ENCODE results near the gene RASGRF1. TPM values are rescaled to one million over a fixed set of nuclear protein-coding genes. Genes with fewer than 3 reads are reported as not detected.

Gene RASGRF1
- total and polyA plus RNA-seq, 2 donors (not counting 1 experiment from before 2014, with no cell fraction given) = 1.0 to 9.4 TPM

DNA sequence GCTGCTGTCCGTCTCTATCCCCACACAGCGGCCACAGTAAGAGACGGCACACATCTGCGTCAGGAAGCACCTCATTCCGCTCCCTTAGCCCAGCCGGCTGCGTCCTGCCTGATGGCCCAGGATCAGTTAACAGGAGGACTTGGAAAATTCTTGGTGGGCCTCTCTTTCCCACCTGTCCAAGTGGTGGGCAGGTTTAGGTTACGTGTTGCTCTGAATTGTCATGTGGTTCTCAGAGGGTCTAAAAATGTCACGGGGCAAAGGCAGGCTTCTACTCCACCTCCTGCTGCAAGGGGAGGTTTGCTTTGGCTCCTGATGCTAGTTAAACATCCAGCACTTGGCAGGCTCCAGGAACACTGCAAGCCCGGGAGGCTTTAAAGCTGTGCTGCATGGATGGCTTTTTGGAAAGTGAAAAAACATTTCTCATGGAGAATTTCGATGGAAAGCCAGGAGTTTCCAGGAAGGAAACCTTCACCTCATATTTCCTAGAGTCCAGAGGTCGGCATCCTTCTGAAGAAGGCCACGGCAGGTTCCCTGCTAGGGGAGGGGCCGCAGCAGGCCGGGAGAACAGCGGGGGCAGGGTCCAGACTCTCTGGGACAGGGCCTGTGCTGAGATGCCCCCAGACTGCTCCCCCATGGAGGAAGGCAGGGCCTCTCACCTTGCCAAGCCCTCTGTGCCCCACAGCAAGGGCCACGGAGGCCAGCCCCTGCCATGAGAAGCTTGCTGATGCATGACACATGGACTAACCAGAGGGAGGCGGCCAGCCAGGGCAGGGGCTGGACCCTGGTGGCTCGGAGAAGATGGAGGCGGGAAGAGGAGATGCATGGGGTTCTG lies 156.5 kb downstream of the RASGRF1 start:
- ChIA-PET CTCF (interaction anchor here (3.0 kb wide), 1 partner anchor 91 kb away, joined by 10 read pairs; no protein-coding TSS in a partner anchor), POLR2A (no interaction called here)
- H3K9me3 Mint-ChIP-seq (ENCODE audit: insufficient read depth) = no peaks in the 10 kb centered on the region
- no peaks in the 10 kb centered on the region for H4K20me1 ChIP-seq (ENCODE audit: control insufficient read depth, insufficient read depth, low read length, poor library complexity, severe bottlenecking)
- no peaks in the 10 kb centered on the region for H3K27me3 ChIP-seq (replicated peaks in 1 of 4; ENCODE audit: control extremely low read depth in 1 of 4, control insufficient read depth in 3 of 4, insufficient read depth in 4 of 4, low read length in 3 of 4)
- 94% methylated on average over 15 of the region's 20 CpGs for WGBS (ENCODE audit: insufficient coverage)
- no peak overlapping the region for H3K4me3 Mint-ChIP-seq
- no peak overlapping the region for H2AFZ ChIP-seq (ENCODE audit: insufficient read depth, low read depth, low read length, poor library complexity, severe bottlenecking)
- H3K4me1 ChIP-seq (ENCODE audit: control insufficient read depth in 2 of 2, insufficient read depth in 2 of 2, low read length in 2 of 2) = peaks cover 35 to 37% of the 10 kb centered on the region in 2 donors
- peaks cover 0 to 76% of the 10 kb centered on the region in 2 experiments for H3K36me3 ChIP-seq (replicated peaks in 1 of 2; ENCODE audit: control extremely low read depth in 1 of 2, control insufficient read depth in 1 of 2, extremely low read depth in 1 of 2, insufficient read depth in 2 of 2, low read length in 1 of 2)
- H3K9ac ChIP-seq (ENCODE audit: low read length) = no peak overlapping the region
- peaks cover 0 to 4% (median 0%) of the 10 kb centered on the region in 3 donors for H3K9me3 ChIP-seq (ENCODE audit: control extremely low read depth in 1 of 3, control insufficient read depth in 2 of 3, insufficient read depth in 1 of 3, low read length in 2 of 3)
- intact Hi-C loops (cut with micrococcal nuclease) = no loop called here
- peaks cover 34% of the 10 kb centered on the region for H3K4me1 Mint-ChIP-seq
- no peak for ATAC-seq (ENCODE audit: low read depth)
- H3K79me2 ChIP-seq (ENCODE audit: control insufficient read depth, insufficient read depth, low read length) = peaks cover 17% of the 10 kb centered on the region
- no peak for TF ChIP-seq EZH2 (IDR thresholded peaks at IDR 0.05; ENCODE audit: borderline replicate concordance, insufficient read depth, low read depth, low read length, poor library complexity, severe bottlenecking)
- TF ChIP-seq, protein P1, sequence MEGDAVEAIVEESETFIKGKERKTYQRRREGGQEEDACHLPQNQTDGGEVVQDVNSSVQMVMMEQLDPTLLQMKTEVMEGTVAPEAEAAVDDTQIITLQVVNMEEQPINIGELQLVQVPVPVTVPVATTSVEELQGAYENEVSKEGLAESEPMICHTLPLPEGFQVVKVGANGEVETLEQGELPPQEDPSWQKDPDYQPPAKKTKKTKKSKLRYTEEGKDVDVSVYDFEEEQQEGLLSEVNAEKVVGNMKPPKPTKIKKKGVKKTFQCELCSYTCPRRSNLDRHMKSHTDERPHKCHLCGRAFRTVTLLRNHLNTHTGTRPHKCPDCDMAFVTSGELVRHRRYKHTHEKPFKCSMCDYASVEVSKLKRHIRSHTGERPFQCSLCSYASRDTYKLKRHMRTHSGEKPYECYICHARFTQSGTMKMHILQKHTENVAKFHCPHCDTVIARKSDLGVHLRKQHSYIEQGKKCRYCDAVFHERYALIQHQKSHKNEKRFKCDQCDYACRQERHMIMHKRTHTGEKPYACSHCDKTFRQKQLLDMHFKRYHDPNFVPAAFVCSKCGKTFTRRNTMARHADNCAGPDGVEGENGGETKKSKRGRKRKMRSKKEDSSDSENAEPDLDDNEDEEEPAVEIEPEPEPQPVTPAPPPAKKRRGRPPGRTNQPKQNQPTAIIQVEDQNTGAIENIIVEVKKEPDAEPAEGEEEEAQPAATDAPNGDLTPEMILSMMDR (IDR thresholded peaks at IDR 0.05) = no peak
- no peak overlapping the region for H3K27ac ChIP-seq (ENCODE audit: low read length in 2 of 2)
- H3K4me2 ChIP-seq (replicated peaks; ENCODE audit: low read depth, low read length, poor library complexity, severe bottlenecking) = no peak overlapping the region
- H3K27me3 Mint-ChIP-seq = no peaks in the 10 kb centered on the region
- H3K4me3 ChIP-seq (ENCODE audit: control extremely low read depth in 1 of 5, extremely low read depth in 1 of 5, insufficient read depth in 1 of 5, low read depth in 2 of 5, low read length in 4 of 5) = no peak overlapping the region
- no peak for DNase-seq
- peak overlapping the region; percentile 60 for H3K27ac Mint-ChIP-seq

- Histone ChIP-seq H3K36me3 (replicated peaks in 1 of 2; ENCODE audit: control extremely low read depth in 1 of 2, control insufficient read depth in 1 of 2, extremely low read depth in 1 of 2, insufficient read depth in 2 of 2, low read length in 1 of 2) (peaks cover 0 to 80% of the 10 kb centered on the region in 2 experiments), H3K4me1 (ENCODE audit: control insufficient read depth in 2 of 2, insufficient read depth in 2 of 2, low read length in 2 of 2) (peaks cover 29 to 30% of the 10 kb centered on the region in 2 donors), H3K27ac (ENCODE audit: low read length in 2 of 2) (no peak overlapping the region), H3K4me3 (ENCODE audit: control extremely low read depth in 1 of 5, extremely low read depth in 1 of 5, insufficient read depth in 1 of 5, low read depth in 2 of 5, low read length in 4 of 5) (no peak overlapping the region), H4K20me1 (ENCODE audit: control insufficient read depth, insufficient read depth, low read length, poor library complexity, severe bottlenecking) (no peaks in the 10 kb centered on the region), H3K9ac (ENCODE audit: low read length) (no peak overlapping the region), H3K79me2 (ENCODE audit: control insufficient read depth, insufficient read depth, low read length) (peaks cover 17% of the 10 kb centered on the region), H3K9me3 (ENCODE audit: control extremely low read depth in 1 of 3, control insufficient read depth in 2 of 3, insufficient read depth in 1 of 3, low read length in 2 of 3) (peaks cover 0 to 4% (median 0%) of the 10 kb centered on the region in 3 donors), H2AFZ (ENCODE audit: insufficient read depth, low read depth, low read length, poor library complexity, severe bottlenecking) (no peak overlapping the region), H3K27me3 (replicated peaks in 1 of 4; ENCODE audit: control extremely low read depth in 1 of 4, control insufficient read depth in 3 of 4, insufficient read depth in 4 of 4, low read length in 3 of 4) (no peaks in the 10 kb centered on the region), H3K4me2 (replicated peaks; ENCODE audit: low read depth, low read length, poor library complexity, severe bottlenecking) (no peak overlapping the region)
- Mint-ChIP-seq H3K4me3 (no peak overlapping the region), H3K27ac (peak overlapping the region; percentile 68), H3K9me3 (ENCODE audit: insufficient read depth) (no peaks in the 10 kb centered on the region), H3K4me1 (peaks cover 27% of the 10 kb centered on the region), H3K27me3 (no peaks in the 10 kb centered on the region)
- intact Hi-C loops (cut with micrococcal nuclease) = no loop called here
- DNase-seq (no peak), ATAC-seq (ENCODE audit: low read depth) (no peak)
- 88% methylated on average over 6 of the region's 12 CpGs for WGBS (ENCODE audit: insufficient coverage)
- POLR2A ChIA-PET = no interaction called here
- CTCF ChIA-PET = interaction anchor here (3.0 kb wide), 1 partner anchor 92 kb away, joined by 10 read pairs; no protein-coding TSS in a partner anchor
- TF ChIP-seq EZH2 (IDR thresholded peaks at IDR 0.05; ENCODE audit: borderline replicate concordance, insufficient read depth, low read depth, low read length, poor library complexity, severe bottlenecking) = no peak
- TF ChIP-seq, protein P1 (IDR thresholded peaks at IDR 0.05) = no peak
Measured at GRCh38 chr15:78933187-78933822, 157.3 kb downstream of the RASGRF1 start.

Measured in B cell (primary cell).